Measurements from ENCODE around the gene TBC1D22A.
"Not testable (repeated sequence)": the region's sequence is repeated elsewhere in the genome, so short reads cannot be mapped to it uniquely, and the experiment has no call there.

The TBC1D22A gene

GRCh38 chr22:46770151-46770641, 7.7 kb downstream of the TBC1D22A start:
- DNase-seq (ENCODE audit: insufficient read length, low spot score) (no peak), FAIRE-seq (no peak)

DNA sequence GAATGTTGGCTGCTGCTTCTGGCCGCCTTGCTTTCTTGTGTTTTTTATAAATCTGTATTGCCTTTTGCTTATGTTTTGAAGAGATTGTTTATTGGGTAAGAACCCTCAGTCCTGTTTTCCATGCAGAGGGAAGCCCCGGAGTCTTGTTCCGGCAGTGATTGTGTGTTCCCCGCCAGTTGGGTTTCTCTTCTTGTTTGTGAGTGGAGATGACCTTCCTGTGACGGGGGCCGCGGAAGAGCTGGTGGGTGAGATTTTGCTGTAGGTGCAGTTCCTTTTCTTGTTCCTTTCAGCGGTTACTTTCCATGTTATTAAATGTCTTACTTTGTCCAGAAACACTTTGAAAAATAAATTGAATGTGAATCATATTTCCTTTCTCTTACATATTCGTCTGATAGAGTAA, 8.3 kb downstream of the TBC1D22A start:
- FAIRE-seq (no peak), DNase-seq (ENCODE audit: insufficient read length, low spot score) (no peak)

DNA sequence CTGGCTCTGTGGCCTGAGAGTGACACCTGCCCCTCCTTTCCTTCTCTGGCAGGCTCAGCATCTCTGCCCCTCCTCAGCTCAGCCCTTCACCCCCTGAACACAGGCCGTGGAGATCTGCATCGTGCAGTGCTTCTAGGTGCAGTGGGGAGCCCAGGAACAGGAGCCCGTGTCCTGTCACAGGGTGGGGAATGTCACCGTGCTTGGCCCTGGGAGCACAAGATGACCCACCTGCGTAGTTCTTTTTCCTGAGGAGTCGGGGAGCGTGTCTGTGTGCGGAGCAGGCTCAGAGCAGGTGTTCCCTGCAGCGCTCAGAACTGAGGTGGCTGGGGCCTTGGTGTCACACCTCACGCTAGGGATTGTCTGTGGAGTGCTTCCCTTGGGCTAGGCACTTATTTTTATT, 10.6 kb downstream of the TBC1D22A start:
- no peak for FAIRE-seq

DNA sequence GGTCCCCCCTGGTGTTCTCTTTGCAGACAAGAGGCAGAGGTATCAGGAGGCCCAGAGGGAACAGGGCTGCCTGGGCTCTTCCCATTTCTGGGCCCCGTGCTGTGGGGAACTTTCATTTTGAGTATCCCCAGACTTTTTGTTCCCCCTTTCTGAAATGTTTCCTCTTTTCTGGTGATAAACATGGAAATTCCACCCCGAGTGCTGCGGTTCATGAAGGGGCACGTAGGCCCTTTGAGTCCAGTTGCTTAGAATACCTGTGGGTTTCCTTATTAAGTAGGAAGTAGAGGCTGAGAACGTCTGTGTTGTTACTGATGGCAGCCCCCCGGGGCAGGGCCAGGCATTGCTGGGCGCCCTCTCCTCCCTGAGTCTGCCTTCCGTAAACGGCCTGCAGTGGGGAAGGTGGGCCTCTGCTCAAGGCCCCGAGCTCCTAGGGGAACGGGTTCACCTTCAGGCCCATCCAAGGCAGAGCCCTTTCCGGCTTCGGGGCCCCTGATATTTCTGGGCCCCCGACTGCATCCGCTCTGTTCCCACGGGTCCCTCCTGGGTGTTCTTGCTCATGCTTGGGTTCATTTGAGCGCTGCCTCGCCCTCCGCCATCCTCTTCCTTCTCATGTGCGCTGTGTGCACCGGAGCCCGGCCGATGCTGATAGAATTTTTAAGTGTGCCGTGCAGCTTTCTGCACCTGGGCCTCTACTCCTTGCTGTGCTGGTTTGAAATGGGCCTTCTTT, 12.0 kb downstream of the TBC1D22A start:
- no peak for FAIRE-seq

More for the DNA sequence above, 10.6 kb downstream of the TBC1D22A start:
- no peak for DNase-seq (ENCODE audit: insufficient read length, low spot score)

DNA sequence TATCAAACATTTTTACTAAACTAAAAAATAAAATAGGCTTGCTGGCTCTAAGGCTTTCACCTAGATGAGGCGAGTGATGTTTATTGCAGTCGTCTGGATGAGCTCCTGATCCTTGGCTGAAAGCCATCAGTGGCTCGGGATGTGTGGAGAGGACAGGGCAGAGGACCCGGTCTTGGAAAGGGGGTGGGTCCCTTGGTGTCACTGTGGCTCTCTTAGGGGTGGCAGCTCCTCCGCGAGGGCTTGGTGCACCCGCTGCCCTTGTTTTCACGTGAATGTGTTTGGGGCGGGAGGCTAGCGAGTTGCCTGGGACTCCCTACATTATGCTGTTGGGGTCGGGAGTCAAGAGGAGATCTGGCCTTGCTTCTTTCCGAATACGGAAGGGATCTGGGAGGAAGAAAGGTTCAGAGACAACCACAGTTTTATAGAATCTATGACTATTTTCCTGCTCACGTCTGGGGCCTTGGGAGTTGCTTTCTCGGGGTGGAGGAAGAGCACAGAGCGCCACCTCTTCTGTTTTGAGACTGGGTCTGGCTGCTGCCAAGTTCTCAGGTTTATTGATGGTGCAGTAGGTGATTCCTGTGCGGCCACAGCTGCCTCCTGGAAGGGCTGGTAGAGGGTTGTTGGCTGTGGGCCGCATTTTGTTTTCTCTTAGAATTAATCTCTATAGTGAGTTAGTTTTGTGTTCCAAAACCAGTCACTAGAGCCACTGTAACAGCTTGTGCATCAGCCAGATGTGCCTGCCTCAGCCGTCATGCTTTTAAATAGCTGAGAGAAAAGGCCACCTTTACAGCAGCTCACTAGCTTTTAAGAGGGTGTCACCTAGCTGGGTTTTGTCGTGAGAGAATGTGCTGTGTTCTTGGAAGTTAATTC, 12.8 kb downstream of the TBC1D22A start:
- FAIRE-seq (no peak), DNase-seq (ENCODE audit: insufficient read length, low spot score) (no peak)

More for the DNA sequence above, 12.0 kb downstream of the TBC1D22A start:
- DNase-seq (ENCODE audit: insufficient read length, low spot score) = no peak

- DNase-seq (ENCODE audit: insufficient read length, low spot score) = no peak
- no peak for FAIRE-seq
Measured at GRCh38 chr22:46775850-46776826, 13.7 kb downstream of the TBC1D22A start.

- FAIRE-seq (no peak), DNase-seq (ENCODE audit: insufficient read length, low spot score) (no peak)
Measured at GRCh38 chr22:46776876-46777608, 14.6 kb downstream of the TBC1D22A start.

- DNase-seq (ENCODE audit: insufficient read length, low spot score) = no peak
- no peak for FAIRE-seq
Measured at GRCh38 chr22:46777609-46777970, 15.1 kb downstream of the TBC1D22A start.

DNA sequence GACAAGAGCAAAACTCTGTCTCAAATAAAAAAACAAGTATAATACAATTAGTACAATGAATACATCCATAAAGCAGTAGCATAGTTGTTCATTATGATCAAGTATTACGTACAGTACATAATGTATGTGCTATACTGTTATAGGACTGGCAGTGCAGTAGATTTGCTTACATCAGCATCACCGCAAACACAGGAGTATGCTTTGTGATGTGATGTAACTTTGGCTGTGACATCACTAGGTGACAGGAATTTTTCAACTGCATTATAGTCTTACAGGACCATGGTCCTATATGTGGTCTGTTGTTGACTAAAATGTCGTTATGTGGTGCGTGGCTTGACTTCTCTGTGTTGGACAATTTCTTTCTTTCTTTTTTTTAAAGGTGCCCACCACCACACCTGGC, 16.6 kb downstream of the TBC1D22A start:
- DNase-seq (ENCODE audit: insufficient read length, low spot score) = no peak
- no peak for FAIRE-seq

- FAIRE-seq (no peak), DNase-seq (ENCODE audit: insufficient read length, low spot score) (no peak)
Measured at GRCh38 chr22:46779651-46780050, 17.2 kb downstream of the TBC1D22A start.

DNA sequence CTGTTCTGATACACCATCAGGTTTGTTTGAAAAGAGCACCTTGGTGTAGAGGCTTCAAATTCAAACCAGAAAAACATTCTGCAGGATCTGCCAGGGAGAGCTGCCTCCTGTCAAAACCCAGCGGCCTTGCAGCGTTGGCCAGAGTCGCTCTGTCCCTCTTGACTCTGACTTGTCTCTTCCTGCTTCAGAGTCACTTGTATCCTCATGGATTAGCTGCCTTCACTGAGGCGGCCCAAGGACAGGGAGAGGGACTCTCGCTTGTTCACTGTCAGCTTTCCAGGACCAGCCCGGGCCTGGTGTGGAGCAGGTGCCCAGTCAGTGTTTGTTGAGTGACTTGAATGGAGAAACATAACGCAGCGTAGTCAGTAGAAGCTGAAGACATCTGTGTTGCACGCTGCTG, 18.0 kb downstream of the TBC1D22A start:
- FAIRE-seq = no peak

GRCh38 chr22:46781291-46781690, 18.8 kb downstream of the TBC1D22A start:
- DNase-seq (ENCODE audit: insufficient read length, low spot score) (no peak), FAIRE-seq (no peak)

More for the DNA sequence above, 18.0 kb downstream of the TBC1D22A start:
- DNase-seq (ENCODE audit: insufficient read length, low spot score) = no peak

DNA sequence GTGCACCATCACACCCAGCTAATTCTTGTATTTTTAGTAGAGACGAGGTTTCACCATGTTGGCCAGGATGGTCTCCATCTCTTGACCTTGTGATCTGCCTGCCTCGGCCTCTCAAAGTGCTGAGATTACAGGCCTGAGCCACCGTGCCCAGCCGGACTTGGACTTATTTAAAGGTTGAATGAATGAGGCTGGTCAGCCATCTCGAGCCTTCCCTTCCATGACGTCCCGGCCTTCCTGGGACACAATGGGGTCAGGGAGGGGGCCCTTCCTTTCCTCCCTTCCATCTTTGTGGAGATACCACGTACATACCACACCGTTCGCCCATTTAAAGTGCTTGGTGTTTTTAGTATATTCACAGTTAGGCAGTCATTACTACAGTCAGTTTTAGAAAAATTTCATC, 19.8 kb downstream of the TBC1D22A start:
- not testable (repeated sequence) for FAIRE-seq; DNase-seq (ENCODE audit: insufficient read length, low spot score)

GRCh38 chr22:46783721-46784120, 21.3 kb downstream of the TBC1D22A start:
- DNase-seq (ENCODE audit: insufficient read length, low spot score) (no peak), FAIRE-seq (no peak)

DNA sequence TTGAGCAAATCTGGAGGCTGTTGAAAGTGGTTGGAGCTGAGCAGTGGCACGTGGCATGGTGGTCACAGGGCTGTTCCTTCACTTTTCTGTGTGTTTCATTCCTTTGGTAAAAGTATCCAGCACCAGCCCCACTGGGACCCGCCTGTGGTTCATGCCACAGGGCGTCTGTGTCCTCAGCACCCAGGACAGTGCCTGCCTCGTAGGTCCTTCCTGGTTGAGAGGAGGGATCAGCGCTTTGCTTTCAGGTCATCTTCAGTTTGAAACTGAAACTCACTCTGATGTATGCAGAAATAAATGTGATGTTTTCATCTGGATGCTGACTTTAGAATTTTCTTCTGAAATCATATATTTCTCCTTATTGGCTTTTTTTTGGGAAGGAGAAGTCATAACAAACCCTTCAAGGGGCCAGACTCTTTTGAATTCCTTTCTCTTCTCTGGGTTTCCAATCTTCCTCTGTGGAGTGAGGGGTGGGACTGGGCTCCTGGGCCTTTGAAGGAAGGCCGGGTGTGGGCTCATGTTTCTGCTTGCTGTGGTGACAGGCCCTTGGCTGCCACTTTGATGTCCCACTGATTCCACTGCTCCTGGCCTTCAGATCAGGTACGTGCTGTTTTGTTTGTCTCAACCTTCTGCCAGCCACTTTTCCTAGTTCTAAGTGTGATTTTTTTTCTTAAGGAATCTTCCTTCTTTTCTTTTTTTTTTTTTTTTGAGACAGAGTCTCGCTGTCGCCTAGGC, 26.2 kb downstream of the TBC1D22A start:
- no peak for FAIRE-seq
- no peak for DNase-seq (ENCODE audit: insufficient read length, low spot score)

DNA sequence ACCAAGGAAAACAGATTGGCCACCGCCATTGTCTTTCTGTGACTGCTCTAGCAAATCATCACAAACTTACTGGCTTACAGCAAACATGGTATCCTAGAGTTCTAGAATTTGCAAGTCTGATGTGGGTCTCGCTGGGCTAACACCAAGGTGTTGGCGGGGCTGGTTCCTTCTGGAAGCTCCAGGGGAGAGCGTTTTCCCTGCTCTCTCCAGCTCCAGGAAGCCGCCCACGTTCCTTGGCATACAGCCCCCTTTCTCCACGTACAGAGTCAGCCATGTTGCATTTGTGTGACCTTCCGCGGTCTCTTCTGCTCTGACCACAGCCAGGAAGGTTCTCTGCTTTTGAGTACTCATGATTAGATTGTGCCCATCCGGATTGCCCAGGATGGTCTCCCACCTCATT, 27.5 kb downstream of the TBC1D22A start:
- no peak for FAIRE-seq
- DNase-seq (ENCODE audit: insufficient read length, low spot score) = no peak

DNA sequence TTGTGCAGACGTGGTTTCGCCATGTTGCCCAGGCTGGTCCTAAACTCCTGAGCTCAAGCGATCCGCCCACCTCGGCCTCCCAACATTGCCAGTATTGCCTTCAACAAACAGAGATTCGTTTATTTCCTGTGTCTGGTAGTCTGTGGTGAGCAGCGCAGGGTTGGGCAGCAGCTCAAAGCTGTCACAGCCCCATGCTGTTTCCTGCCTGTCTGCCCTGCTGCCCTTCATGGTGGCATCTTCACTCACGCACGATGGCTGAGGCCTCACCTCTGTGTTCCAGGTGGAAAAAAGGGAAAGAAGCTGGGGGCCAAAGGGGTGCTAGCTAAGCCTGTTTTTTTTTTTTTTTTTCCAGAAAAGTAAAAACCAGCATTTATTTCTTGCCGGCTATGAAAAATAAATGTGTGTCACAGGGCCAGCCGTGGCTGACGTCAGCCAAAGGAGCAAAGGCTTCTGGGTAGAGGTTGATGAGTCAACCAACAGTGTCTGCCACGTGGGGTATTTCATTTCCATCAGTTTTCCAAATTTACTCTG, 28.8 kb downstream of the TBC1D22A start:
- DNase-seq (ENCODE audit: insufficient read length, low spot score) (no peak), FAIRE-seq (no peak)

DNA sequence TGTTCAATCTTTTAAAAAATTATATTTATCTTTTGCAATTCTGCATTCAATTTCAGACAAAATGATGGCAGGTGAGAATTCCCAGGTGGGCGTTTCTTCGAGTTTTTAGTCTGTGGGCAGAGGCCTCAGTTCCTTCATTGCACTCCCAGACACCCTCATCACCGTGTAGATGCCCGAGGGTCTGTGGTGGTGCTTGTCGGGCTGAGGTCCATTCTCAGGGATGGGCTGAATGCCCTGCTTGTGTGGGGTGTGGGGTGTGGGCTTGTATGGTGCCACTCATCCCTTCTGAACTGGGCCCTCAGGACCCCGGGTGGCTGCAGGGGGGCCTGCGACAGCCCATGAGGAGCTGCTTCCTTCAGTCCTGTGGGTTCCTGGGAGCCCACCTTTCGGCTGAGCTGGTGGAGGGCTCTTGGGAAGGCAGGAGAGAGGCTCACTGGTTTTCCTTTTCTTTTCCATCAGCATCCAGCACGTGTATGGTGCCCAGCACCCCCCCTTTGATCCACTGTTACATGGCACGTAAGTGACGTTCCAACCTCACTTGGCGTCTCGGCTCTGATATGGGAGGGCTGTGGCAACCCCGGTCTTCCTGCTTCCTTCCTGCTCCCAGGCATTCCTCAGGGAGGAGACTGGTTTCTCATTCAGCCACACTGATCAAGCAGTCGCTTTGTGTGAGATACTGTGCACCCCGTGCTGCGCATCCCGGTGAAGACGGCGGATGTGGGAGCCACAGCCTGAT, 29.8 kb downstream of the TBC1D22A start:
- FAIRE-seq (no peak), DNase-seq (ENCODE audit: insufficient read length, low spot score) (no peak)

Data from HTR-8/SVneo (cell line).